T-helper 1 cell (primary cell): ENCODE results near the gene CDR2L.
A peak's percentile ranks its signal among the peaks of the same experiment; 100 is the strongest.
"Not testable (repeated sequence)": the region's sequence is repeated elsewhere in the genome, so short reads cannot be mapped to it uniquely, and the experiment has no call there.

Experiments
- DNase-seq, 5 donors: peaks; one replicate each; pipeline ENCODE4 v3.0.0-alpha.2; 2012 to 2020

The CDR2L gene

DNA sequence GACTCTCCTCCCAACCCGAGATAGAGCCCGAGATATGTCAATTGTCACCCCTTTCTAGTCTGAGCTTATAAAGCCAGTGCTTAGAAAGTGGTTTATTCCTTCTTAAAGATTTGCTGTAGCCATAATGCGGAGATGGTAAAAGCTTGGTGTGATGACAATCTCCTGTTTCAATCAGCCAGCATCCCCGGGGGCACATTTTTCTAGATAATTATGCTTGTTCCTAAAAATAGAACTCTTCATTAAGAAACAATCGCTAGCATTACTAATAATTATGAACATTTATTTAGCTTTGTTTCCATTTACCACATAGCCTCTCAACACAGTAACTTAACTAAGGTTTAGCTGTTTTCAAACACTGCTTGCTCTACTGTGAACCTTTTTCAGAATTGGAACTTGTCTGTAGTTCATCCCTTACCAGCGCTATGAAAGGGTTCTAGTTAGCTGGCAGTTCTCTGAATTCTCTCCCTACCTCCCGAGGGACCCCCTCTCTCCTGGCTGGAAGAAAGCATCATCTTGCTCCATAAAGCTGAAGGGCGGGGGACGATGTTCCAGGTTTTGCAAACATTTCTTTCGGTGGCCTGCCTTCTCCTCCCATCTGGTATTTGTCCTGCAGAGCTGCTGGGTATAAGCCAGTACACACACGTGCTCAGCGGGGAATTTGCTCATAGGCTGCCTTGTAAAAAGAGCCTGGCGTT, 24.1 kb downstream of the CDR2L start:
- no peak for DNase-seq

DNA sequence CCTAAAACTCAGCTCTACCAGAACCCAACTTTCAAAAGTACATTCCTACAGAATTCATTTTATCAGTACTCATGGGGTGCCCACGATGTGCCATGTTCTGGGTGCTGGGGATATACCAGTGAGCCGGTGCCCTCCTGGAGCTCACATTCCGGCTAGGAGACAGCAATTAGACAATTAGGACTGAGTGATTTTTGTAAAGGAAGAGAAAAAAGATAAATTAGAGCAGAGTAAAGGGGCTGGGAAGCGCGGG, 24.6 kb downstream of the CDR2L start:
- no peak for DNase-seq

GRCh38 chr17:75012346-75013091, 25.1 kb downstream of the CDR2L start, which contains the start of gene MRPL58:
Gene MRPL58 (plus strand): TSS chr17:75012670. CDS start chr17:75012687, 17 bp downstream.
- peak; percentile 55 to 87 (median 65) for DNase-seq

GRCh38 chr17:75013092-75013559, 25.7 kb downstream of the CDR2L start:
- DNase-seq = no peak

- DNase-seq = no peak
These were observed 31.7 kb downstream of the CDR2L start for GRCh38 chr17:75019146-75019545.

DNA sequence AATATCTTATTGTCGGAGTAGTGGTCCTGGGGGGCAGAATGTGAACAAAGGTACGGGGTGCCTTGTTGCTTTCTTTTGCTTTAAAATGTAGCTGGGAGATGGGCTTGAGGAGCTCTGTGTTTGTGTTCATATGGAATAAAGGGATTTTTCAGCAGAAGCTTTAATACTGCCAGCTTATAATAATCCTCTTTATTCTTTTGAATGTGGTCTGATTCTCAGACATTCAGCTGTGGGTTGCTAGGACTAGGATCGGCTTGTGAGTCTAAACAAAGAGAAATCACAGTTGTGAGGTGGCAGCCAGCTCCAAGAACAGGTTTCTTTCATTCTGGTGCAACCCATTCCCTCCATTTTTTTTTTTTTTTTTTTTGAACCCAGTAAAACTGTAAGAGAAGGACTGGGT, 32.3 kb downstream of the CDR2L start:
- DNase-seq = no peak

- DNase-seq = no peak
These were observed 33.1 kb downstream of the CDR2L start for GRCh38 chr17:75020331-75021110.

DNA sequence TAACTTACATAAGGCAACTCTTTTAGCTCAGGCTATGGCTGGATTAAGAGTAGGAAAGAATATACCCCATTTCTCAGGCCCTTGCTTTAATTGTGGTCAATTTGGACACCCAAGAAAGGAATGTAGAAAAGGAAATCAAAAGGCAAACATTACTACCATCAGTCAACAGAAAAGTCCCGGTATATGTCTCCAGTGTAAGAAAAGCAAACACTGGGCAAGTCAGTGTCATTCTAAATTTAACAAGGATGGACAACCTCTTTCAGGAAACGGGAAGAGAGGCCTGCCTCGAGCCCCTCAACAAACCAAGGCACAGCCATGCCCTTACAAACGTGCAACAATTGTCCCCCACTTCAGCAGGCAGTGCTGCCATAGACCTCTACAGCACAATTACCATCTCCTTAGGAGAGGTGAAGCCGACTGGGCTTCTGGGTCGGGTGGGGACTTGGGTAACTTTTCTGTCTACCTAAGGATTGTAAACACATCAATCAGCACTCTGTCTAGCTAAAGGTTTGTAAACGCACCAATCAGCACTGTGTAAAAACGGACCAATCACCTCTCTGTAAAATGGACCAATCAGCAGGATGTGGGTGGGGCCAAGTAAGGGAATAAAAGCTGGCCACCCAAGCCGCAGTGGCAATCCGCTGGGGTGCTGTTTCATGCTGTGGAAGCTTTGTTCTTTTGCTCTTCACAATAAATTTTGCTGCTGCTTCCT, 37.4 kb downstream of the CDR2L start:
- peak in 1 of 5 donors; percentile 30 for DNase-seq

- DNase-seq = not testable (repeated sequence)
These were observed 37.9 kb downstream of the CDR2L start for GRCh38 chr17:75025398-75025734.

DNA sequence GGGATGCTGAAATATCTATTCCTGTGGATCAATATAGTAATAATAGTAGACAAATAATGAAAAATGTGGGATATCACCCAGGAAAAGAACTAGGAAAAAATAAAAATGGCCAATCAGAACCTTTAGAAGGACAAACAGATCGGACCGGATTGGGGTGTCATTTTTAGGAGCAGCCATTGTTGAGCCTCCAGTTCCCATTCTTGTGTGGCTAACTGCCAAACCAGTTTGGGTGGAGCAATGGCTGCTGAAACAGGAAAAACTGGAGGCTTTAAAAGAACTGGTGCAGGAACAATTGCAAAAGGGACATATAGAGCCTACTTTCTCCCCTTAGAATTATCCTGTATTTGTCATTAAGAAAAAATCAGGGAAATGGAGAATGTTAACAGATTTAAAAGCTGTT, 39.2 kb downstream of the CDR2L start:
- not testable (repeated sequence) for DNase-seq

DNA sequence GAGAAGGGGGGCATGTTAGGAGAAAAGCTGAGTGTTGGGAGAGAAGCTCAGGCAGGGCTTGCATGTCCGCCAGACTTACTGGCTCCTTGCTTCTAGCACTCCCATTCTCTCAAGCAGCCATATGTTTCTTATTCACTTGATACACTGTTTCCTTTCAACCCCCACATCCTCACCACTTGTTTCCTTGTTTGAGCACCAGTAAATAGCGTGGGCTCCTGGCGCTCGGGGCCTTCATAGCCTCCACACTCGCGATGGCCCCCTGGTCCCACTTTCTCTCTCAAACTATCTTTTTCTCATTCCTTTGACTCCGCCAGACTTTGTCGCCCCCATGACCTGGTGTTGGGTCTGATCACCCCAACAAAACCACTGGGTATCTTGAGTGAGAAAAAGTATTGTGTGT, 42.7 kb downstream of the CDR2L start:
- DNase-seq = no peak

GRCh38 chr17:75031972-75032719, 44.7 kb downstream of the CDR2L start:
- peak in 4 of 5 donors; percentile 32 to 66 (median 57) for DNase-seq

DNA sequence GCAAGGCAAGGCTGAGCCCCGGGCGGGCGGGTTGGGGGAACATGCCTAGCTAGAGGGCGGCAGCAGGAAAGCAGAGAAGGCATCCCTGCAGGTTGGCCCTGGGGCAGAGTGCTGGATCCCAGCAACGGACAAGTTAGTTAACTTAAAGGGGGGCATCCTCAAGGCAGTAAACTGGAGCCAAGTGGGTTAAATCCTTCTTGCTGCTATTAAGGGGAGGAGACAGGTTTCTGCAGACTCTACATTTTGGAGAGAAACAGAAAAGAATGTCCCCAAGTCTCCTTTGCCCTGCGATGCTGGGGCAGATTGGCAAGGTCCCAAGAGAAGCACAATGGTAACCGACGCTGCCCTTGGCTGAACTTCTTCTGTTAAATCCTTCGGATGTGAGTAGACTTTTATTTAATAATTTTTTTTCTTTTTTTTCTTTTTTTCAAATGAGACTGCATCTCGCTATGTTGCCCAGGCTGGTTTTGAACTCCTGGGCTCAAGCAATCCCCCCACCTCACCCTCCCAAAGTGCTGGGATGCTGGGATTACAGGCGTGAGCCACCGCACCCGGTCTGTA, 45.4 kb downstream of the CDR2L start:
- no peak for DNase-seq

GRCh38 chr17:75033346-75034235, 46.2 kb downstream of the CDR2L start:
- DNase-seq = peak; percentile 51 to 85 (median 70)

GRCh38 chr17:75034236-75034908, 46.9 kb downstream of the CDR2L start:
- peak; percentile 32 to 90 (median 64) for DNase-seq

DNA sequence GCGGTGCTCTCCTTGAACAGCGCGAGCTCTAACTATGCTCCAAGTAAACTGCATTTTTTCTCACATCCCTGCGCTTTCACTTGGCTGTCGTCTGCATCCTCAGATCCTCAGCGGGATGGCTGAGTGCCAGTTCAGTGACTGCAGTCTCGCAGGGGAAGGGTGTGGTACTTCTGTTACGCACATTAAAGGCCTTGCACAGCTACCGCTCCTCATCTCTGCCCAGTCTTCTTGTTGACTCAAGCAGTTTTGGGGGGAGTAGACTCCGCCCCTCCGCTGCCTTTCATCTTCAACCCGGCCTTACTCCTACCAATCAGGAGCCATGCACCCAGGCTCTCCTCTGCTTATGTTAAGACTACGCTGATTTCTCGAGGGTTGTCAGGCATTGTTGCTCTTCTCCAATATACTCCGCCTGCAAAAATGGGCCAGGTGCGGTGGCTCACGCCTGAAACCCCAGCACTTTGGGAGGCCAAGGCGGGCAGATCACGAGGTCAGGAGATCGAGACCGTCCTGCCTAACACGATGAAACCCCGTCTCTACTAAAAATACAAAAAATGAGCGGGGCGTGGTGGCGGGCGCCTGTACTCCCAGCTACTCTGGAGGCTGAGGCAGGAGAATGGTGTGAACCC, 49.3 kb downstream of the CDR2L start:
- DNase-seq = peak; percentile 74 to 93 (median 92)

- no peak for DNase-seq
These were observed 51.8 kb downstream of the CDR2L start for GRCh38 chr17:75039238-75039637.

DNA sequence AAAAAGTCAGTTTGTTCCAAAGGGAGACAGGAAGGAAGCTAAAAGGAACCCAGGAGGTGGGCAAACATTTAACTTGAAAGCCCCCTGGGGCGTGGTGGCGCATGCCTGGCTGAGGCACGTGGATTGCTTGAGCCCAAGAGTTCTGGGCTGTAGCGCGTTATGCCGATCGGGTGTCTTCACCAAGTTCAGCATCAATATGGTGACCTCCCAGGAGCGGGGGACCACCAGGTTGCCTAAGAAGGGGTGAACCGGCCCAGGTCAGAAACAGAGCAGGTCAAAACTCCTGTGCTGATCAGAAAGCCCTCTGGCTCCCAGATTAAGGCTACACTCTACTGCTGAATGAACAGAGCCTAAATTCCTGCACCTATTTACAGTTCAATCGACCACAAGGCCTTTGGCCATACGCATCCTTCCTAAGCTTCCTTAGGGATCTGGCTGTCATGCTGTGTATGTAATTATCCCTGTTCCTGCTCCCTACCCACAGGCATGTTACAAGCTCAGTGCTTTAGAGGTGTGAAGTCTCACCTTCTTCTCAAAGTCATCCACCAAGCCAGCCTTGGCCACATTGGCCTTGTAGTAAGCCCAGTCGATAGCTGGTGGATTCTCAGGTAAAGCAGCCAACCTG, 54.3 kb downstream of the CDR2L start:
- no peak for DNase-seq

- not testable (repeated sequence) for DNase-seq
These were observed 56.4 kb downstream of the CDR2L start for GRCh38 chr17:75043789-75044188.
